Ishikawa (cell line): ENCODE data around the gene PTPRN2.

Experiments used
- CEBPB ChIP-seq: IDR thresholded peaks from 2 replicates; pipeline ENCODE4 v1.6.1; 2012
- CREB1 ChIP-seq: IDR thresholded peaks from 2 replicates; pipeline ENCODE4 v1.6.1; 2012; ENCODE audit warnings: low read depth
- EGR1 ChIP-seq: IDR thresholded peaks from 2 replicates; pipeline ENCODE4 v1.6.1; 2012
- EP300 ChIP-seq: IDR thresholded peaks from 2 replicates; pipeline ENCODE4 v1.6.1; 2012; ENCODE audit warnings: borderline replicate concordance
- FOXM1 ChIP-seq: IDR thresholded peaks from 2 replicates; pipeline ENCODE4 v1.6.1; 2012; ENCODE audit warnings: low read depth, borderline replicate concordance
- NFIC ChIP-seq: IDR thresholded peaks from 2 replicates; pipeline ENCODE4 v1.6.1; 2012
- RAD21 ChIP-seq: IDR thresholded peaks from 2 replicates; pipeline ENCODE4 v1.6.1; 2012; ENCODE audit warnings: low read depth
- TAF1 ChIP-seq: IDR thresholded peaks from 2 replicates; pipeline ENCODE4 v1.6.1; 2012; ENCODE audit warnings: low read depth, mild to moderate bottlenecking
- TCF12 ChIP-seq: IDR thresholded peaks from 2 replicates; pipeline ENCODE4 v1.6.1; 2012; ENCODE audit warnings: low read depth
- TEAD4 ChIP-seq: IDR thresholded peaks from 2 replicates; pipeline ENCODE4 v1.6.1; 2012
- YY1 ChIP-seq: IDR thresholded peaks from 2 replicates; pipeline ENCODE4 v1.6.1; 2012; ENCODE audit warnings: low read depth
- ZBTB7A ChIP-seq: IDR thresholded peaks from 2 replicates; pipeline ENCODE4 v1.6.1; 2012; ENCODE audit warnings: low read depth
- TF ChIP-seq, protein P1 (sequence below): IDR thresholded peaks from 2 replicates; pipeline ENCODE4 v1.6.1; 2012; ENCODE audit warnings: low read depth, mild to moderate bottlenecking
- TF ChIP-seq, protein P2 (sequence below): IDR thresholded peaks from 2 replicates; pipeline ENCODE4 v1.6.1; 2012
- TF ChIP-seq, protein P3 (sequence below): IDR thresholded peaks from 2 replicates; pipeline ENCODE4 v1.6.1; 2012

The PTPRN2 gene

DNA sequence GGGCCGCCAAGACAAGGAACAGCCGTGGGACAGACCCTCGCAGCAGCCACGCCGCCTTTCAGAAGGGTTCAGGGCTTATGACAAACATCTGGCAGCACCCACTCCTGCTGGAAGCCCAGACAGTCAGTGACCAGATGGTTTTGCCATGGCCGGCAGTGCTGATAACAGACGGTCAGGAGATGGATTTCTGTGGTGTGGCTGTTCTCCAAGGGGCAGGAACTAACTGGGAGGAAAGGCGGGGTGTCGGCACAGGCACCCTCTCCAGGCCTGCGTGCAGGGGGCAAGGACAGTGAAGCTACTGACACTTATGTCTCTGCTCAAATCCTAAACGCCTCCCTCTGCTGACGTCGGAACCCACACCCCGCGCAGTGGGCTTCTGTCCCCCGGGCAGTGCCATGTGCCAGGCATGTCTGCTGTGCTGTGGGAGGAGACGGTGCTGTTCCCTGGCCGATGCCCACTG lies 834.8 kb downstream of the PTPRN2 start:
- no peak for TF ChIP-seq ZBTB7A
- TF ChIP-seq TEAD4 = no peak

DNA sequence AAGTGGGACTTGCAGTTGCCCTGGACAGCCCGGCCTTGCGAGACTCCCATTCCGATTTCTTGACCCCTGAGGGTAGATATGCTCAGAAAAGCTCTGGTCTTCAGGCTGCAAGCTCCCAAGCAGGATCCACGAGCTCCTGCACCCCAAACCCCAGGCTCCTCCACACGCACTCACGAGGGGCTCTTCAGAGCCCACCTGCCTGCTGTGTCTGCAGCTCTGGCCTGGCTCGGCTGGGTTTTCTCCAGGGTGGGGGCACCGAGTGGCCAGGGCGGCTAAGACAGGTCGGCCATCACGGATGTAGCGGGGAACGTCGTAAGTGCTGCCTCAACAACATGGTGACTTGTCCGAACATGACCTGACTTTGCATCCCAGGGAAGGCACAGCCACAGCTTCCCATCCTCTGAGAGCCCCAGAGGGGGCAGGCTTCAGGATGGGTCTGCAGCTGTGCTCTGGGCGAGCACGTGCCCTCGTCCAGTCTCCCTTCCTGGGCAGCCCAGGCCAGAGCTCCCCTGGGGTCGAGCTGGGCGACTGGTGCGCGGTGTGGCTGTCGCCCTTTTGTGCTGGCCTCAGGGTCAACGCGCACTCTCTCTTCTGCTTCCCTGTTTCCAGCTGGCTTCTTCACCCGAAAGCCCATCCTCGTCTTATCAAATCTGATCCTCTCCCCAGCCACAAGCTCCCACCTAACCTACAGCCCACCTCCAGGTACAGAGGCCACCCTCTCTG lies 835.5 kb downstream of the PTPRN2 start:
- TF ChIP-seq RAD21 (no peak), EP300 (no peak), EGR1 (no peak), CEBPB (no peak), NFIC (no peak), TEAD4 (no peak)
- TF ChIP-seq, protein P1, sequence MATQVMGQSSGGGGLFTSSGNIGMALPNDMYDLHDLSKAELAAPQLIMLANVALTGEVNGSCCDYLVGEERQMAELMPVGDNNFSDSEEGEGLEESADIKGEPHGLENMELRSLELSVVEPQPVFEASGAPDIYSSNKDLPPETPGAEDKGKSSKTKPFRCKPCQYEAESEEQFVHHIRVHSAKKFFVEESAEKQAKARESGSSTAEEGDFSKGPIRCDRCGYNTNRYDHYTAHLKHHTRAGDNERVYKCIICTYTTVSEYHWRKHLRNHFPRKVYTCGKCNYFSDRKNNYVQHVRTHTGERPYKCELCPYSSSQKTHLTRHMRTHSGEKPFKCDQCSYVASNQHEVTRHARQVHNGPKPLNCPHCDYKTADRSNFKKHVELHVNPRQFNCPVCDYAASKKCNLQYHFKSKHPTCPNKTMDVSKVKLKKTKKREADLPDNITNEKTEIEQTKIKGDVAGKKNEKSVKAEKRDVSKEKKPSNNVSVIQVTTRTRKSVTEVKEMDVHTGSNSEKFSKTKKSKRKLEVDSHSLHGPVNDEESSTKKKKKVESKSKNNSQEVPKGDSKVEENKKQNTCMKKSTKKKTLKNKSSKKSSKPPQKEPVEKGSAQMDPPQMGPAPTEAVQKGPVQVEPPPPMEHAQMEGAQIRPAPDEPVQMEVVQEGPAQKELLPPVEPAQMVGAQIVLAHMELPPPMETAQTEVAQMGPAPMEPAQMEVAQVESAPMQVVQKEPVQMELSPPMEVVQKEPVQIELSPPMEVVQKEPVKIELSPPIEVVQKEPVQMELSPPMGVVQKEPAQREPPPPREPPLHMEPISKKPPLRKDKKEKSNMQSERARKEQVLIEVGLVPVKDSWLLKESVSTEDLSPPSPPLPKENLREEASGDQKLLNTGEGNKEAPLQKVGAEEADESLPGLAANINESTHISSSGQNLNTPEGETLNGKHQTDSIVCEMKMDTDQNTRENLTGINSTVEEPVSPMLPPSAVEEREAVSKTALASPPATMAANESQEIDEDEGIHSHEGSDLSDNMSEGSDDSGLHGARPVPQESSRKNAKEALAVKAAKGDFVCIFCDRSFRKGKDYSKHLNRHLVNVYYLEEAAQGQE = no peak
- TF ChIP-seq, protein P2, sequence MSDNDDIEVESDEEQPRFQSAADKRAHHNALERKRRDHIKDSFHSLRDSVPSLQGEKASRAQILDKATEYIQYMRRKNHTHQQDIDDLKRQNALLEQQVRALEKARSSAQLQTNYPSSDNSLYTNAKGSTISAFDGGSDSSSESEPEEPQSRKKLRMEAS = no peak
- TF ChIP-seq, protein P3, sequence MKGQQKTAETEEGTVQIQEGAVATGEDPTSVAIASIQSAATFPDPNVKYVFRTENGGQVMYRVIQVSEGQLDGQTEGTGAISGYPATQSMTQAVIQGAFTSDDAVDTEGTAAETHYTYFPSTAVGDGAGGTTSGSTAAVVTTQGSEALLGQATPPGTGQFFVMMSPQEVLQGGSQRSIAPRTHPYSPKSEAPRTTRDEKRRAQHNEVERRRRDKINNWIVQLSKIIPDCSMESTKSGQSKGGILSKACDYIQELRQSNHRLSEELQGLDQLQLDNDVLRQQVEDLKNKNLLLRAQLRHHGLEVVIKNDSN = no peak

DNA sequence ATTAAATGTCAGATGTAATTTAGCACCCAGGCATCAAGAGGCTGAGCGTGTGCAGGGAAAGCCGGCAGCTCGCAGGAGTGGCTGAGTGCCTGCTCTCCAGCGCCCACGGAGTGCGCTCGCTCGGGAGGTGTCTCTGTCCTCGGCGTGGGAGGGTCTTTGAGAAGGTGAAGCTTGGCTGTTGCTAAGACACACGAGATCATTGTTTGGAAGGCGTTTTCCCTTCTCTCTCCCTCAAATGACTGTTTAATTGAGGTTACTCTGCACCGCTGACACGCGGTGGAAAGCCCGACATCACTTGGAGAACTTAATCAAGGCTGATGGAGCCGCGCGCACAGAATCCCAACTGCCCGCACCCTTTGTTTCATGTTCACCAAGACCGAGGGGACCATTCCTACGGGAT lies 836.2 kb downstream of the PTPRN2 start:
- TF ChIP-seq ZBTB7A = no peak
- no peak for TF ChIP-seq NFIC
- no peak for TF ChIP-seq CEBPB
- TF ChIP-seq FOXM1 = no peak
- TF ChIP-seq EGR1 = no peak
- TF ChIP-seq, protein P3 = no peak
- no peak for TF ChIP-seq TCF12
- no peak for TF ChIP-seq TAF1

DNA sequence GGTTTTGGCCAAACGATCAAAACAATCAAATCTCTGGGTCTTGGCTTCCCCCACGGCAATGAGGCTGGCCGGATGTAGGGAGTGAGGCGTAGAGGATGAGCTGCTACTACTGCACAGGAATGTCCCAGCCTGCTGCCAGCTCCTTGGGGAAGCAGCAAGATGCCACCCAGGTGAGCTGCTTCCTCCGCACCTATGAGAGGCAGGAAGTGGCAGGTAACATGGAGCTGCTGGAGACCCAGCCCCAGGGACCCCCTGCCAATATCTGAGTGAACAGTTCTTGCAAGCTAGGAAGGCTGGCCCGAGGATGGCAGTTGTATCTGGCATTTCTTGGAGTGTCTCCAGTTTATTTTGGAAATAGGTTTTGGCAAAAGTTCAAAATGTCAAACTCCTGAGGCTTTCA lies 837.3 kb downstream of the PTPRN2 start:
- TF ChIP-seq, protein P3 = no peak
- TF ChIP-seq TEAD4 = no peak
- TF ChIP-seq, protein P1 = no peak
- no peak for TF ChIP-seq TAF1
- TF ChIP-seq, protein P2 = no peak
- TF ChIP-seq YY1 = no peak
- TF ChIP-seq EGR1 = no peak
- TF ChIP-seq NFIC = no peak
- no peak for TF ChIP-seq RAD21
- TF ChIP-seq CEBPB = no peak
- no peak for TF ChIP-seq TCF12
- no peak for TF ChIP-seq CREB1
- no peak for TF ChIP-seq EP300
- TF ChIP-seq FOXM1 = no peak
- no peak for TF ChIP-seq ZBTB7A

DNA sequence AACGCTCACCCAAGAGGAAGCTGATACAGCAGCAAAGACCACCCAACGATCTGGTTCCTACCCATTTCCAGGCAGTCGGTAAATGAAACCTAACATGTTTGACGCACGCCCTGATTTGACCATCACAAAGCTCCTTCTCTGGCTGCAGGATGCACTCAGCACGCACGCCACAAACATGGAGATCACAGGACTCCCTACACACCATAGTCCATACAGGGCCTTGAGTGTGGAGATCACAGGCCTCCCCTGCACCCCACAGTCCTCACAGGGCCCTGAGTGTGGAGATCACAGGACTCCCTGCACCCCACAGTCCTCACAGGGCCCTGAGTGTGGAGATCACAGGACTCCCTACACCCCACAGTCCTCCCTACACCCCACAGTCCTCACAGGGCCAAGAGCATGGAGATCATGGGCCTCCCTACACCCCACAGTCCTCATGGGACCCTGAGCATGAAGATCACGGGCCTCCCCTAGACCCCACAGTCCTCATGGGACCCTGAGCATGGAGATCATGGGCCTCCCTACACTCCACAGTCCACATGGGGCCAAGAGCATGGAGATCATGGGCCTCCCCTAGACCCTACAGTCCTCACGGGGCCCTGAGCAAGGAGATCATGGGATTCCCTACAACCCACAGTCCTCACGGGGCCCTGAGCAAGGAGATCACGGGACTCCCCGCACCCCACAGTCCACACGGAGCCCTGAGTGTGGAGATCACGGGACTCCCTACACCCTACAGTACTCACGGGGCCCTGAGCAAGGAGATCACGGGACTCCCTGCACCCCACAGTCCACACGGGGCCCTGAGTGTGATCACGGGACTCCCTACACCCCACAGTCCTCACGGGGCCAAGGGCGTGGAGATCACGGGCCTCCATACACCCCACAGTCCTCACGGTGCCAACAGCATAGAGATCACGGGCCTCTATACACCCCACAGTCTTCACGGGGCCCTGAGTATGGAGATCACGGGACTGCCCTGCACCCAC lies 841.6 kb downstream of the PTPRN2 start:
- TF ChIP-seq CEBPB (no peak), TCF12 (no peak)
- TF ChIP-seq, protein P3 = no peak
- TF ChIP-seq, protein P2 = no peak
